GM18909 (cell line): ENCODE data around the gene UBASH3A.
"Not testable (repeated sequence)": the region's sequence is repeated elsewhere in the genome, so short reads cannot be mapped to it uniquely, and the experiment has no call there.

ENCODE experiments used
- ATAC-seq: cut with Tn5 transposase; IDR thresholded peaks from one replicate; pipeline ENCODE4 v1.9.1; 2021; ENCODE audit warnings: mild to moderate bottlenecking; ENCODE audit not compliant: unreplicated experiment, poor library complexity

UBASH3A gene

DNA sequence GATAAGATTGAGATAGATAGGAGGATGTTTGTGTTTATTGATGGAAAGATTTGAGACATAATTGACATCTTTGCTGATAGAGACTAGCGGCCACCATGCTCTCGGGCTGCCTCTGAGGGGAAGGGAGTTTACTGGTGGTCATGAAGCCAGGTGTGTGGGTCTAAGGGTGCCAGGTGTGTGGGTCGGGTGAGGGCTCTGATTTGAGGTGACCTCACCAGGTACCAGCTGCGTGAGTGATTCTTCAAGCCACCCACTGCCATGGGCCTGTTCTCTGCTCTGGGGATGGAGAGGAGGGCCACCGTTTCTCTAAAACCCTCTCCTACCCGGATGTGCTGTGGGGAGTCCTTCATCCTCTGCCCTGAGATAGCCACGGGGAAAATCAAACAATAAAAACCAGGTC is 3.2 kb downstream of the UBASH3A start:
- no peak for ATAC-seq

DNA sequence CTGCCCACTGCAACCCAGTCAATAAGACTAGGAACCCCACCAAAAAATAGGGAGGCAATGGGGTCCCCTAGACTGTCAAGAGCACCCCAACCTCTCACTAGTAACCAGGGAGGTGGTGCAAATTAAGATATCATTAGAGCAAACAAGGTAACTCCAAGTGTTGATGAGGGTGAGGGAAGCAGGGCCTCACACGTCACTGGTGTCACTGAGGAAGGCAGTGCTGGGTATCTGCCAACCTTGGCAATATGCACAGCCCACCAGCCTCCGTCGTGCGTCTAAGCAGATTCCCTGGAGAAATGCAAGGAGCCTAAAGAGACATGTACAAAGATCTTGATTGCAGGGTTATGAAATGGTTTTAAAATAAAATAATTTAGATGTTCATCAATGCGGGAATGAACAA is 3.8 kb downstream of the UBASH3A start:
- ATAC-seq, result no peak

- ATAC-seq, result not testable (repeated sequence)
These were observed 5.0 kb downstream of the UBASH3A start for GRCh38 chr21:42408718-42409117.

- ATAC-seq, result no peak
These were observed 5.7 kb downstream of the UBASH3A start for GRCh38 chr21:42409366-42409765.

DNA sequence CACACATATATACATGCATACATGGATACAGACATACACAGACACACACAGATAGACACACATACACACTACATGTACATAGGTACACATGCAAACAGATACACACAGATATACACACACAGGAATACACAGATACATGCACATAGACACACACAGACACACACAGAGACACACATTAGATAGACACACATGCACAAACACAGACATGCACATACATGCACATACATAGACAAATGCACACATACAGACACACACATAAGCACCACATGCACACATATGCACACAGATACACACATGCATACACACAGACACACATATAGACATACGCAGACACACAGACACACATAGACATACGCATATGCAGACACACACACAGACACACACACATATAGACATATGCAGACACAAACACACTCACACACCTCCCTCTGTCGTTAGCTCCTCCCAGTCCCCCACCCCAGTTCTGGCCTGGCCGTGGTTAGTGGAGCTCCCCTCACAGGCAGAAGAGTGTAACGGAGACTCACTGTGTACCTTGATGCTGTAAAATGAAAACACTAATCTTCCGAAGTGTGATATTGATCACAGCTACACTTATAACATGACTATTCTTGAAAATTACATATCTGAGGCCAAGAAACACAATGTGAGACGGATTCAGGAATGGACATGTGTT is 7.6 kb downstream of the UBASH3A start:
- ATAC-seq, result no peak

GRCh38 chr21:42411891-42412635 is 8.4 kb downstream of the UBASH3A start:
- ATAC-seq, result no peak

- no peak for ATAC-seq
These were observed 8.9 kb downstream of the UBASH3A start for GRCh38 chr21:42412636-42412933.

DNA sequence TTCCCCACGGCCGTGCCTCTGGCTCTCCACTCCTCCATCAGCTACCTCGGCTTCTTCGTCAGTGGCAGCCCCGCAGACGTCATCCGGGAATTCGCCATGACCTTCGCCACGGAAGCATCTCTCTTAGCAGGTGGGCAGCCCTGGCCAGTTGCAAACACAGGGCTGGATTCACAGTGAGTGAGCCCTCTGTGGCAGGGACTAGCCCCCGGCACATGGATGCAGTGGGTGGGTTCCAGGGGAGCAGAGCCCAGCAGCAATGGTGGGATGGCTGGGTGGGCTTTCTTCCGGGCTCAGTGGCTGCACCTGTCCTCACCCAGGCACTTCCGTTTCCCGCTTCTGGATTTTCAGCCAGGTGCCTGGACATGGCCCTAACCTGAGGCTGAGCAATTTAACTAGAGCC is 9.4 kb downstream of the UBASH3A start:
- ATAC-seq, result no peak

DNA sequence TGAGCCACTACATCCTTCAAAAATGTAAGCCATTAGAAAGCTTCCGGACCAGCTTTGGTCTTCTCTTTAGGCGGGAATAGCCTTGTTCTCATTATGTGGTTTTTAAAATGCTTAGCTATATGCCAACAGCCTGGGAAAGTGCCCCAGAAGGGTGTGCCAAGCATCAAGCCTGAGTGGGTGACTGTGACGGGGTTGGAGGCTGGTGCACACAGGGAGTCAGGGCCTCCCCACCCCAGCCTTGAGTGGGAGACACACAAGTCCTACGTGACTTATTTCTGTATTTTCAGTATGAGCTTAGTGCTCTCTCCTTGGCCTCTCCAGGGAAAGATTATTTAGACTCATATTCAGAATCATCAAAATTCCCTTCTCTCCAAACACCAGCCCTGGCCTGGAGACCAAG is 9.8 kb downstream of the UBASH3A start:
- no peak for ATAC-seq

GRCh38 chr21:42414066-42414465 is 10.4 kb downstream of the UBASH3A start:
- no peak for ATAC-seq

DNA sequence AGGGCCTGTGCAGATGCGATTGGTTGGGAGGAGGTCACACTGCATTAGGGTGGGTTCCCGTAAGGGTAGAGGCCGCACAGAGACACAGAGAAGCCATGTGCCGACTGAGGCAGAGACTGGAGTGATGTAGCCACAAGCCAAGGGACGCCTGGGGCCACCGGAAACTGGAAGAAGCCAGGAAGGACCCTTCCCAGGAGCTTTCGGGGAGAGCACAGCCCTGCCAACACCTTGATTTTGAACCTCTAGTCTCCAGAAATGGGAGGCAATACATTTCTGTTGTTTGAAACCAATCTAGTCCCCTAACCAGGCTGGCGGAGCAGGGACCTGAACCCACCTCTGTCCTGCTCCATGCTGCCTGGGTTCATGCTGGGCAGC is 10.8 kb downstream of the UBASH3A start:
- ATAC-seq, result no peak

GRCh38 chr21:42414928-42415769 is 11.4 kb downstream of the UBASH3A start:
- ATAC-seq, result peak; percentile 75

DNA sequence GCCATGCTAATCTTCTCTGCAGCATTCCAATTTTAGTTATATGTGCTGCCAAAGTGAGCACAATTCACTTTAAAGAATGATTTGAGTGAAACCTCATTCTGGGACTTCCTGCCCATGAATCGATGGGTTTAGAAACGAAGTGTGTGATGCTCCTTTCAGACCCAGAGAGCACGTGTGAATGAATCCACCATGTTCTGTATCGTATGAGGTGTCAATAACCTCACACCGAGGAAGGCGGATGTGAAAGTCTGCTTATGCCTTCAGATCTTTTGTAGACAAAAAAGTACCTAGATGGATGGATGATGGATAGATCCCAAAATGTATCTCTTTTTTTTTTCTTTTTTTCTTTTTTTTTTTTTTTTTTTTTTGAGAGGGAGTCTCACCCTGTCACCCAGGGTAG is 13.8 kb downstream of the UBASH3A start:
- ATAC-seq, result no peak

DNA sequence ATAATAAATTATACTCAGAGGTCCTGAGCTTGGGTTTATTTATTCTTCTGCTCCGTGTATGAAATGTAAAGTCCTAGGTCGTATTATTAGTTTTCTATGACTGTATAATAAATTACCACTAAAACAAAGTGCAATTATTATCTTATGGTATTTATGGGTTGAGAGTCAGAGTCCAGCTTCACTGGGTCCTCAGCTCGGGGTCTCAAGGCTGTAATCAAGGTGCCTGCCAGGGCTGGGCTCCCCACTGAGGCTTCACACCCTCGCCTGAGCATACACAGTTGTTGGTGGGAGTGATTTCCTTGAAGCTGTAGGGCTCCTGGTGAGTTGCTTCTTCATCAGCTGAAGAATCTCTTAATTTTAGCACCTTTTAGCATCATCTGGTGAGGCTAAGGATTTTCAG is 15.2 kb downstream of the UBASH3A start:
- ATAC-seq, result no peak

GRCh38 chr21:42419845-42420244 is 16.1 kb downstream of the UBASH3A start:
- ATAC-seq, result no peak

GRCh38 chr21:42421018-42421793 is 17.5 kb downstream of the UBASH3A start:
- ATAC-seq, result no peak

GRCh38 chr21:42423197-42423675 is 19.5 kb downstream of the UBASH3A start:
- ATAC-seq, result peak; percentile 57

DNA sequence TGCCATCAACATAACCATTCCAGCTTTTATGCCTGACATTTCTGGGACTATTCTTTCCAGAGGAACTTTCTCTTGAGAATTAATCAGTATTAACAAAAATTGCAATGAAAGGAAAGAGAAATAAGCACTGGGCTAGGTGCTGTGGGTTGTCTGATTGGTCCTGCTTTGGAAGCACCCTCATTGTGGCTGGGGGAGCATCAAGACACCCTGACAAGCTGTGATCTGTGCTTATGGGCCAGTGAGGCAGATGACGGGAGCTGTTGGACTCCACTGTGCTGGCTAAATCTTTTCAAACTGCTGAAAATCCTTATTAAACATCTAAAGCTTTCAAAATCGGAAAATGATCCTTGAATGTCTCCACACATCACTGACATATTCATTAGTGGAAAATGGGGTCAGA is 20.0 kb downstream of the UBASH3A start:
- ATAC-seq, result no peak

- ATAC-seq, result peak; percentile 45
These were observed 21.3 kb downstream of the UBASH3A start for GRCh38 chr21:42424914-42425541.

DNA sequence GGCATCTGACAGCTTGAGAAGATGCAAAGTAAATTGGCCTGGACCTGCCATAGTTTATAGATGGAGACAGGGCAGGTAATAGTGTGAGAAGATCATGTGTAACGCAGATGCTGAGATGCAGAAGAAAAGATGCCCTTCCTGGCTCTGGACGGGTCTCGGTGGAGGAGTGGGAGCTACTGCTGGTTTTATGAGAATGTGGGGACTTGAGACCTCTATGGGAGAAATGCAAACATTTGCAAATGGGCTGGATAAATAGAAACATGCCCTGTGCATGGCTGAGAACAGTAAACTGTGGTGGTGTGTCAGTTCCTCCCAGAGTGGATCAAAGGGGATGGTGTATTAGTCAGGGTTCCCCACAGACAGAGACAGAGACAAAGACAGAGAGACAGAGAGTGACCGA is 21.9 kb downstream of the UBASH3A start:
- ATAC-seq, result peak; percentile 40
